Mucosa of descending colon (tissue), 3 donors: ENCODE data around the gene SPTB. TPM values are rescaled to one million over a fixed set of nuclear protein-coding genes. Genes with fewer than 3 reads are reported as not detected.

Experiments
- ATAC-seq: fragments of 200-7000 bp; cut with Tn5 transposase; one replicate; pipeline ENCODE4 v1.9.1; 2020; ENCODE audit warnings: mild to moderate bottlenecking, moderate library complexity
- DNase-seq, 3 donors: peaks; one replicate each; pipeline ENCODE4 v3.0.0-alpha.2; 2020
- H3K36me3 ChIP-seq: fragments of 200-600 bp; one replicate; pipeline ENCODE4 v1.8.0; 2021; ENCODE audit warnings: low read depth, mild to moderate bottlenecking
- H3K4me1 ChIP-seq: fragments of 200-600 bp; one replicate; pipeline ENCODE4 v1.8.0; 2021; ENCODE audit warnings: low read depth, mild to moderate bottlenecking
- H3K4me3 ChIP-seq: fragments of 200-600 bp; one replicate; pipeline ENCODE4 v1.8.0; 2021; ENCODE audit warnings: mild to moderate bottlenecking
- H3K9me3 ChIP-seq: fragments of 200-600 bp; one replicate; pipeline ENCODE4 v1.8.0; 2021; ENCODE audit warnings: mild to moderate bottlenecking
- CTCF ChIP-seq: fragments of 200-600 bp; IDR thresholded peaks from one replicate; pipeline ENCODE4 v1.8.0; 2022; ENCODE audit warnings: antibody characterized with exemption, mild to moderate bottlenecking
- intact Hi-C, 2 donors: fragments of 100-400 bp; cut with DNase I in 1 of 2; cut with micrococcal nuclease in 1 of 2; formaldehyde crosslinking; loops; one replicate each; pipeline versions ENCODE4 v1.11.0 to v1.11.1; 2022; cut with DNase I, micrococcal nuclease
- total RNA-seq, 3 donors: library from RNA; stranded (reverse); fragmentation: NEBNext Ultra II Directional in 2 of 3; extraction: Animal tissue kit (Norgen Biotek cat#: 25700) in 2 of 3; gene quantifications; one replicate each; pipeline versions ENCODE4 v1.2.1 to v1.2.4, GENCODE V29; 2021 to 2023
- donor health status: DM: no; HTN: no; CAD: no; lungs with moderate emphysema.
- donor health status: DM: no; HTN: no; CAD: no.
- donor health status: DM: no; HTN: yes; CAD: no.

Gene SPTB
- total RNA-seq, 3 donors from 2014 or later = 0.35 to 1.4 (median 0.51) TPM

DNA sequence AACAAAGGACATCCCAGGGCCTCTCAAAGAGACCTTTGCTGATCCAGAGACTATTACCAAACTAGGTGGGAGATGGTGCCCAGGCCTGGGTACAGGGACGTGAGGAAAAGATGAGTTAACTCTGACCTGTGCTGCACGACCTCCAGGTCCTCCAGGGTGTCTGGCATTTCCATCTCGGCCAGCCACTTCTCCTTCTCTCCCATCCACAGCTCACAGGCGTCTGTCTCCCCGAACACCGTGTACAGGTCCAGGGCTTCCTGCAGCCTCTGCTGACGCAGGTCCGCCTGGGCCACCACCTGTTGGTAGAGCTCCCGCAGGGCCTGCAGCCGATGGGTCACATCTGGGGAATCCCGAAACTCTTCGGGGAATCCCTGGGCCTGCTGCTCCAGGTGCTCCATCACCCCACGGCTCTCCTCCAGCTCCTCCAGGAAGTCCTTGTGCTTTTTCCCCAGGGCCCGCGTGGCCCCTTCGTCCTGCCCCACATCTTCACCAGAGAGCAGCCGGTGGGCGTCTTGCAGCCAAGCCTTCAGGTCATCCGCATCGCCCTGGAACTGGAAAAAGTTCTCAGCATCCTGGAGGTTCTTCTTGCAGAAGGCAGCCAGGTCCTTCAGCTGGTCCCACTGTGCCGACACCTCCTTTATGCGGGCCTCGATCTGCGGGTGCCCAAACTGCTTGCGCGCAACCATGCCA is 86.7 kb downstream of the SPTB start:
- Histone ChIP-seq H3K36me3 (no peaks in the 10 kb centered on the region), H3K4me3 (no peak overlapping the region), H3K9me3 (no peaks in the 10 kb centered on the region), H3K4me1 (no peaks in the 10 kb centered on the region)
- intact Hi-C loops = no loop called here
- ATAC-seq = no peak
- no peak for TF ChIP-seq CTCF
- DNase-seq = no peak

GRCh38 chr14:64792231-64792630 is 87.5 kb downstream of the SPTB start:
- no peak overlapping the region for H3K4me3 ChIP-seq
- H3K9me3 ChIP-seq = no peaks in the 10 kb centered on the region
- intact Hi-C loops = no loop called here
- no peaks in the 10 kb centered on the region for H3K36me3 ChIP-seq
- no peak for TF ChIP-seq CTCF
- DNase-seq (no peak), ATAC-seq (no peak)
- no peaks in the 10 kb centered on the region for H3K4me1 ChIP-seq

GRCh38 chr14:64790478-64790877 is 89.2 kb downstream of the SPTB start:
- no peaks in the 10 kb centered on the region for H3K4me1 ChIP-seq
- H3K4me3 ChIP-seq = no peak overlapping the region
- H3K9me3 ChIP-seq = no peaks in the 10 kb centered on the region
- intact Hi-C loops = no loop called here
- no peak for ATAC-seq
- DNase-seq = no peak
- H3K36me3 ChIP-seq = no peaks in the 10 kb centered on the region
- no peak for TF ChIP-seq CTCF

DNA sequence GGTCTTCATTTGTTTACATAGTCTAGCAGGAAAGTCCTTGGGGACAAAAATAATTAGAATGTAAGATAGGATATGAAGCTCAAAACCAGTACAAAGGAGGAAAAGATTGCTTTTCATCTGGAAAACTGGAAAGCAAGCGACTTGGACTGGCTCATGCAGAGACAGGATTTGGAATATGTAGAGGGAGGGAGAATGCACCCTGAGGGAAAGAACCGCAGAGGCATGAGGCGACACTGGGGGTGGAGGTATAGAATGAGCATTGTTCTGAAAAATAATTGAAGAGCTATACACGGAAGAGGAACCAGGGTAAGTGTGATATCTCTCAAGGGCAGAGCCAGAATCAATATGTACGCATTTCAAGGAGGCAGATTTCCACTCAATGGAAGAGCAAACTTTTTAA is 90.0 kb downstream of the SPTB start:
- no peak for DNase-seq
- Histone ChIP-seq H3K36me3 (no peaks in the 10 kb centered on the region), H3K9me3 (no peaks in the 10 kb centered on the region), H3K4me1 (no peaks in the 10 kb centered on the region), H3K4me3 (no peak overlapping the region)
- no peak for TF ChIP-seq CTCF
- no peak for ATAC-seq
- intact Hi-C loops = no loop called here

DNA sequence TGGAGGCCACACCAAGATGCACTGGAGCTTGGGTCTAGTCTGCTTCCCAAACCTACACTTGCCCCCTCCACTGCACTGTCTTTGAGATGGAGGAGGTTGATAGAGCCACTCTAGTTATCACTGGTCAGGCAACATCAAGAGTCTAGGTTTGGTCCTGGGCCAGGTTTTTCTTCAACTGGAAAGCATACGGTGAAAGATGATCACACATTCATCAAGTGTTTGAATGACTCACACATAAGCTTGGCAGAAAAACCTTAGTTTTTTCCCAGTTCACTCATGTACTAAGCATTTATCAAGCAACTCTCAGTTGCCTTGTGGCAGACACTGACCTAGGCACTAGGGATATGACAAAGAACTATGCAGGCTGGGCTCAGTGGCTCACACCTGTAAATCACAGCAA is 91.0 kb downstream of the SPTB start:
- TF ChIP-seq CTCF = no peak
- intact Hi-C loops = no loop called here
- no peaks in the 10 kb centered on the region for H3K9me3 ChIP-seq
- H3K36me3 ChIP-seq = no peaks in the 10 kb centered on the region
- H3K4me1 ChIP-seq = no peaks in the 10 kb centered on the region
- DNase-seq (no peak), ATAC-seq (no peak)
- no peak overlapping the region for H3K4me3 ChIP-seq

DNA sequence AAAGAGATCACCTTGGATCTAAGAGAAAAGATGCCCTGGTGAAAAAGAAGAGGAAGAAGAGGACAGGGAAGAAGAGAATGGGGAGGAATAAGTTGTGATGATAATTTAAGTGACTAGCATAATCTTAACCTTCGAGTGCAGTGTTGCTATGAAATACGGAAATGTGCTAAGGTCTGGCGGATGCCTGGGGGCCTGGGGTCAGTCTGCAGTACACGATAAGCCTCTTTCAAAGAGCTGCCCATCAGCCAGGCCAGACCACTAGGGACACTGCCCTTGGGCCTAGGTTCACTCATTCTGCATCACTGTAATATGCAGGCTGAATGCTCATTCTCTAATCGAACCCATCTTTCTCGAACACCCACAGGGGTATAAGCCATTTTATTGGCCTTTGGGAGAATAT is 92.1 kb downstream of the SPTB start:
- ATAC-seq (no peak), DNase-seq (no peak)
- no peak overlapping the region for H3K4me3 ChIP-seq
- intact Hi-C loops = no loop called here
- no peaks in the 10 kb centered on the region for H3K36me3 ChIP-seq
- no peaks in the 10 kb centered on the region for H3K4me1 ChIP-seq
- no peaks in the 10 kb centered on the region for H3K9me3 ChIP-seq
- no peak for TF ChIP-seq CTCF
